ENCODE measurements around the gene SPIRE2. TPM values are rescaled to one million over a fixed set of nuclear protein-coding genes. Genes with fewer than 3 reads are reported as not detected.

Gene SPIRE2
- total and polyA plus RNA-seq, 2 of the 13 experiments (the other 11 are each of a cell fraction or from before 2014, with no cell fraction given): 13.3 to 37.5 TPM

- Histone ChIP-seq H3K4me1 (ENCODE audit: insufficient read depth, low read length) (peaks cover 16% of the 10 kb centered on the region), H3K79me2 (ENCODE audit: insufficient read depth, low read length) (no peaks in the 10 kb centered on the region), H3K9ac (ENCODE audit: insufficient read depth, low read depth, low read length) (no peak overlapping the region), H3K36me3 (replicated peaks in 1 of 2; ENCODE audit: control insufficient read depth in 1 of 2, insufficient read depth in 2 of 2, low read length in 2 of 2) (peaks cover 41 to 81% of the 10 kb centered on the region in 2 experiments), H3K4me3 (replicated peaks in 1 of 3; ENCODE audit: insufficient read depth in 1 of 3, low read depth in 2 of 3, low read length in 3 of 3) (no peak overlapping the region), H3K27ac (ENCODE audit: extremely low read length, insufficient read depth, low read length) (no peak overlapping the region), H3K4me2 (ENCODE audit: low read depth, low read length) (no peak overlapping the region), H4K20me1 (ENCODE audit: insufficient read depth, low read length) (no peaks in the 10 kb centered on the region), H3K27me3 (ENCODE audit: control insufficient read depth in 1 of 2, insufficient read depth in 2 of 2, low read length in 2 of 2) (no peaks in the 10 kb centered on the region), H3K9me3 (ENCODE audit: low read length) (no peaks in the 10 kb centered on the region), H2AFZ (ENCODE audit: low read length) (no peak overlapping the region)
- 95% methylated on average over 11 of the region's 11 CpGs for WGBS (ENCODE audit: low lambda C conversion rate)
- FAIRE-seq: no peak
- BruUV-seq (replicated peaks): no TSS peak
- in situ Hi-C loops (cut with HindIII; ENCODE audit: extremely low pct_ligation_motif_present, low pct_unique_long_range_greater_than_20kb): no loop called here
- no peak for DNase-seq (ENCODE audit: low spot score)
- ChIA-PET POLR2A (interaction anchor here (0.6 kb wide), 1 partner anchor 85 kb away, joined by 3 read pairs; no protein-coding TSS in a partner anchor), CTCF (ENCODE audit: low intra/inter-chr PET ratio, low total read pairs) (no interaction called here)
- intact Hi-C loops (cut with micrococcal nuclease; ENCODE audit: unreplicated experiment): no loop called here
- no peak for ATAC-seq
- TF ChIP-seq ZNF503 (CRISPR knock-in tag; IDR thresholded peaks at IDR 0.05) (no peak), BORCS8-MEF2B (CRISPR knock-in tag; IDR thresholded peaks at IDR 0.05) (no peak), ZFP82 (CRISPR knock-in tag; IDR thresholded peaks at IDR 0.05; ENCODE audit: borderline replicate concordance) (no peak), ZC3H4 (CRISPR knock-in tag; IDR thresholded peaks at IDR 0.05; ENCODE audit: borderline replicate concordance) (no peak), ZNF280D (CRISPR knock-in tag; IDR thresholded peaks at IDR 0.05) (no peak), TEAD2 (CRISPR knock-in tag; IDR thresholded peaks at IDR 0.05) (no peak), ZNF260 (CRISPR knock-in tag; IDR thresholded peaks at IDR 0.05; ENCODE audit: borderline replicate concordance, low read depth) (no peak), ZNF276 (CRISPR knock-in tag; IDR thresholded peaks at IDR 0.05; ENCODE audit: low read depth) (no peak), MIER3 (CRISPR knock-in tag; IDR thresholded peaks at IDR 0.05; ENCODE audit: borderline replicate concordance) (no peak)
These were observed 42.6 kb upstream of the SPIRE2 start for GRCh38 chr16:89785523-89786155.

All from HepG2 (cell line).